Measurements from ENCODE around the gene C5orf58.

The C5orf58 gene

DNA sequence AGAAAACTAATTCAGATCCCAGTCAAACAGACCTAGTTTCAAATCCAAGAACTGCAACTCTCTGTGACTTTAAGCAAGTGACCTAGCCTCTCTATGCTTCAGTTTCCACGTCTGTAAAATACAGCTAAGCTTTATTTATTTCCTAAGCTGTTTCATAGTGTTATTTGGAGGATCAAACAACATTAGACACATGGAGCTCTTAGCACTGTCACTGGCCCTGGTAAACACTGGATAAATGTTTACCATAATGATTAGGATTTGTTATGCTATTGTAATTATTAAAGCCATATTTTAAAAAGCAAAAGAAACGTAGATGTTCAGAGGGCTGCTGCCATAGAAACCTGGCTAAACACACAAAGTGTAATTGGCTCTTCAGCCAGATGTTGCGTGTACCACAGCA lies 26.6 kb upstream of the C5orf58 start:
- Histone ChIP-seq H3K4me3 (ENCODE audit: low read length) (no peak overlapping the region), H2AFZ (ENCODE audit: low read length) (no peak overlapping the region), H3K9me3 (replicated peaks; ENCODE audit: insufficient read depth, low read length) (no peaks in the 10 kb centered on the region), H4K20me1 (ENCODE audit: insufficient read depth, low read length) (no peaks in the 10 kb centered on the region), H3K36me3 (replicated peaks; ENCODE audit: insufficient read depth, low read length) (no peaks in the 10 kb centered on the region), H3K79me2 (ENCODE audit: low read length) (no peaks in the 10 kb centered on the region), H3K9me2 (replicated peaks; ENCODE audit: insufficient read depth, low read length) (no peaks in the 10 kb centered on the region), H3K27me3 (replicated peaks; ENCODE audit: insufficient read depth, low read length) (no peaks in the 10 kb centered on the region), H3K4me2 (ENCODE audit: low read depth, low read length) (no peak overlapping the region), H3K9ac (ENCODE audit: low read length) (no peak overlapping the region), H3K27ac (ENCODE audit: low read length) (no peak overlapping the region), H3K4me1 (ENCODE audit: low read length) (no peaks in the 10 kb centered on the region), H3F3A (ENCODE audit: insufficient read depth, low read length) (no peaks in the 10 kb centered on the region)
- TF ChIP-seq EZH2 (optimal IDR thresholded peaks at IDR 0.05; ENCODE audit: low read depth, low read length), result no peak
- TF ChIP-seq, protein P1, sequence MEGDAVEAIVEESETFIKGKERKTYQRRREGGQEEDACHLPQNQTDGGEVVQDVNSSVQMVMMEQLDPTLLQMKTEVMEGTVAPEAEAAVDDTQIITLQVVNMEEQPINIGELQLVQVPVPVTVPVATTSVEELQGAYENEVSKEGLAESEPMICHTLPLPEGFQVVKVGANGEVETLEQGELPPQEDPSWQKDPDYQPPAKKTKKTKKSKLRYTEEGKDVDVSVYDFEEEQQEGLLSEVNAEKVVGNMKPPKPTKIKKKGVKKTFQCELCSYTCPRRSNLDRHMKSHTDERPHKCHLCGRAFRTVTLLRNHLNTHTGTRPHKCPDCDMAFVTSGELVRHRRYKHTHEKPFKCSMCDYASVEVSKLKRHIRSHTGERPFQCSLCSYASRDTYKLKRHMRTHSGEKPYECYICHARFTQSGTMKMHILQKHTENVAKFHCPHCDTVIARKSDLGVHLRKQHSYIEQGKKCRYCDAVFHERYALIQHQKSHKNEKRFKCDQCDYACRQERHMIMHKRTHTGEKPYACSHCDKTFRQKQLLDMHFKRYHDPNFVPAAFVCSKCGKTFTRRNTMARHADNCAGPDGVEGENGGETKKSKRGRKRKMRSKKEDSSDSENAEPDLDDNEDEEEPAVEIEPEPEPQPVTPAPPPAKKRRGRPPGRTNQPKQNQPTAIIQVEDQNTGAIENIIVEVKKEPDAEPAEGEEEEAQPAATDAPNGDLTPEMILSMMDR (IDR thresholded peaks at IDR 0.05; ENCODE audit: low read length), result no peak
- TF ChIP-seq EZH2phosphoT487 (IDR thresholded peaks at IDR 0.05; ENCODE audit: low read length), result no peak
- no peak for DNase-seq

DNA sequence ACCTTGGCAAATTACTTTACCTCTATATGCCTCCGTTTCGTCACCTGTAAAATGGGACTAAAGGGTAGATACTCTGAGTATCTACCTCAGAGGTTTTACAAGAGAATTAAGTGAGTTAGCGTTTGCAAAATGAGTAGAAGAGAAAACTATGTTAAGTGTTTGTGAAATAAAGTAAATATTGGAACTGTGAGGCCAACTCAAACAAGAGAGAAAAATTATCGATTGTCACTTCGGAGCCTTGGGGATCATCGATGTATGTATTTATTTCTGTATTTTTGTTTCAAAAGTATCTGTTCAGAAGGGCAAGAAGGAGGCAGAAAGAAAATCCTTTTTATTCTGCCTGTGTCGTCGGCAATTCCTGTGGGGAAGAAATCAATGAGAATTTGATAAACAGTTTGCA lies 25.8 kb upstream of the C5orf58 start:
- no peak overlapping the region for H3K9ac ChIP-seq (ENCODE audit: low read length)
- H3K79me2 ChIP-seq (ENCODE audit: low read length), result no peaks in the 10 kb centered on the region
- no peaks in the 10 kb centered on the region for H4K20me1 ChIP-seq (ENCODE audit: insufficient read depth, low read length)
- H2AFZ ChIP-seq (ENCODE audit: low read length), result no peak overlapping the region
- no peaks in the 10 kb centered on the region for H3K9me2 ChIP-seq (replicated peaks; ENCODE audit: insufficient read depth, low read length)
- H3K9me3 ChIP-seq (replicated peaks; ENCODE audit: insufficient read depth, low read length), result no peaks in the 10 kb centered on the region
- H3F3A ChIP-seq (ENCODE audit: insufficient read depth, low read length), result no peaks in the 10 kb centered on the region
- no peaks in the 10 kb centered on the region for H3K27me3 ChIP-seq (replicated peaks; ENCODE audit: insufficient read depth, low read length)
- no peak overlapping the region for H3K4me2 ChIP-seq (ENCODE audit: low read depth, low read length)
- no peak for DNase-seq
- H3K4me3 ChIP-seq (ENCODE audit: low read length), result no peak overlapping the region
- H3K36me3 ChIP-seq (replicated peaks; ENCODE audit: insufficient read depth, low read length), result no peaks in the 10 kb centered on the region
- no peak overlapping the region for H3K27ac ChIP-seq (ENCODE audit: low read length)
- no peak for TF ChIP-seq EZH2phosphoT487 (IDR thresholded peaks at IDR 0.05; ENCODE audit: low read length)
- TF ChIP-seq, protein P1 (IDR thresholded peaks at IDR 0.05; ENCODE audit: low read length), result no peak
- no peak for TF ChIP-seq EZH2 (optimal IDR thresholded peaks at IDR 0.05; ENCODE audit: low read depth, low read length)
- H3K4me1 ChIP-seq (ENCODE audit: low read length), result no peaks in the 10 kb centered on the region

DNA sequence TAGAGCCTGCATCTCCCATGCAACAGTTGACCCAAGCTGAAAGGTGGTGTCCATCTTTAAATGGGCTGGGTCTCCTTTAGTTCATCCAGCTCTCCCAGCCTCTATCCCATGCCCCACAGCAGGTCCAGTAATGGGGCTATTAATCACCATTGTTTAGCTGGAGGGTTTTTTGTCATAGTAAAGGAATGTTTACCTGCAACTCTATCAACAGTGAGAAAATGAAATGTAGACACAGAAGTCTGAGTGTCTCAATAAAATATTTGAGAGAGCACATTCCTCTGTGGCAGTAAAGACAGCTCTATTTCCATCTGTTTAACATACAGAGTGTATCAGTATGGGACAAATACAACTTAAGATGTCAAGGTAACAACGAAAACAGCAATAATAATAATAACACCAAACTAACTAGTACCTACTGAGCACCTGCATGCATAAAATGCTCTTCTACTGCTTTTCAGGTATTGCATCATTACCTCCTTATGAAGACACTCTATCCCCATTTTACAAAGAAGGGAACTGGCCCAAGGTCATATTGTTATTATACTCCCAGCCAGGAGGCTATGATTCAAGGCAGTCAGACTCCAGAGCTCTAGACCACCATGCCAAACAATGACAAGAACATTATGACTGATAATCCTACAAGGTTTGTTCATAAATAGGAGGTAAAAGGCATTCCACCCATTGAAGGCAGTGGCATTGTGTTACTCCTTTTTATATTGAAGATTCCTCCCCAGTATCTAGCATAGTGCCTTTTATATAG lies 21.0 kb upstream of the C5orf58 start:
- H2AFZ ChIP-seq (ENCODE audit: low read length), result no peak overlapping the region
- TF ChIP-seq EZH2phosphoT487 (IDR thresholded peaks at IDR 0.05; ENCODE audit: low read length) (no peak), EZH2 (optimal IDR thresholded peaks at IDR 0.05; ENCODE audit: low read depth, low read length) (no peak)
- TF ChIP-seq, protein P1 (IDR thresholded peaks at IDR 0.05; ENCODE audit: low read length), result no peak
- no peaks in the 10 kb centered on the region for H3K9me2 ChIP-seq (replicated peaks; ENCODE audit: insufficient read depth, low read length)
- DNase-seq, result no peak
- H3K4me1 ChIP-seq (ENCODE audit: low read length), result no peaks in the 10 kb centered on the region
- no peaks in the 10 kb centered on the region for H4K20me1 ChIP-seq (ENCODE audit: insufficient read depth, low read length)
- no peaks in the 10 kb centered on the region for H3K36me3 ChIP-seq (replicated peaks; ENCODE audit: insufficient read depth, low read length)
- no peak overlapping the region for H3K4me2 ChIP-seq (ENCODE audit: low read depth, low read length)
- H3K4me3 ChIP-seq (ENCODE audit: low read length), result no peak overlapping the region
- no peaks in the 10 kb centered on the region for H3K27me3 ChIP-seq (replicated peaks; ENCODE audit: insufficient read depth, low read length)
- H3K27ac ChIP-seq (ENCODE audit: low read length), result no peak overlapping the region
- no peaks in the 10 kb centered on the region for H3F3A ChIP-seq (ENCODE audit: insufficient read depth, low read length)
- H3K9me3 ChIP-seq (replicated peaks; ENCODE audit: insufficient read depth, low read length), result no peaks in the 10 kb centered on the region
- H3K9ac ChIP-seq (ENCODE audit: low read length), result no peak overlapping the region
- H3K79me2 ChIP-seq (ENCODE audit: low read length), result no peaks in the 10 kb centered on the region
